NCI-H774 (cell line): ENCODE results near the gene MRC1.

Experiments used
- DNase-seq: peaks from one replicate; lab custom pipeline; 2025; lab: John Stamatoyannopoulos, UW

The MRC1 gene

GRCh38 chr10:17808971-17809841, at the start of gene MRC1:
Gene MRC1 (plus strand): TSS chr10:17809348. CDS start chr10:17809466, 118 bp downstream.
- no peak for DNase-seq

DNA sequence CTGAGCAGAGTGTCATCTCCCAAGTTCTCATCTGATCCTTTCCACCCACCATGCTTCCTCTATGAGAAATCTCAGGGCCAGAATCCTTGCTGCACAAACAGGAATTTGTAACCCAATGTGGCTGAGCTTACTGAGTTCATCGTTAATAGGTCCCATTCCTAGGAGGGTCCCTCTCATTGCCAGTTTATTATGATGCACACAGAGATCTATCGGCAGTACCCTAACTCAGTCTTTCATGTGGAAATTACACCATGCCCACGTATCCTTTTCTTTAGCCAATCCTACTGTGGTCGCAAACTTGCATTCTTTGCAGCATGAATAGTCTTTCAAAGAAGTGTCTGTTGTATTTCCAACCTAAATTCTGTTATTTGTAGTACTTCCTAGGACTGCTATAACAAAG, 45.0 kb upstream of the MRC1 start:
- DNase-seq: no peak

- no peak for DNase-seq
Measured at GRCh38 chr10:17765602-17766001, 43.5 kb upstream of the MRC1 start.

GRCh38 chr10:17766731-17767130, 42.4 kb upstream of the MRC1 start:
- DNase-seq: no peak

GRCh38 chr10:17768496-17768895, 40.7 kb upstream of the MRC1 start:
- DNase-seq: no peak

- no peak for DNase-seq
Measured at GRCh38 chr10:17768957-17769356, 40.2 kb upstream of the MRC1 start.

- no peak for DNase-seq
Measured at GRCh38 chr10:17771017-17771416, 38.1 kb upstream of the MRC1 start.

DNA sequence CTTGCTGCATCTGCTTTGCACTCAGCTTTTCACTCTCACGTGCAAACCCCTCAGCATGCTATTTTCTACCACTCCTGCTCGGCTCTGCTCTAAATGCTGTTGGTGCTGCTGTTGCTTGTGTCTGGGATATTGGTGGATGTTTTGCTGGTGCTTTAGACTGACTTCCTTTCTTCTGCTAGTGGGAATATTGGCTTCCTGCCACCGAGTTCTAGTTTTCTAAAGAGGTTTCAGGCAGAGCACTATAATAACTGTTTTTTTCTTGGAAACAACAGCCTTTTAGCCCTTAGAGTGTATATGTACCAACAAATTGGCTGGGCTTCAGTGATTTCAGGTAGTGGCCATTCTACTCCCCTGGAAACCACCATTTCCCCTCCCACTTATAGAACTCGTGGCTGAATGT, 29.4 kb upstream of the MRC1 start:
- no peak for DNase-seq

DNA sequence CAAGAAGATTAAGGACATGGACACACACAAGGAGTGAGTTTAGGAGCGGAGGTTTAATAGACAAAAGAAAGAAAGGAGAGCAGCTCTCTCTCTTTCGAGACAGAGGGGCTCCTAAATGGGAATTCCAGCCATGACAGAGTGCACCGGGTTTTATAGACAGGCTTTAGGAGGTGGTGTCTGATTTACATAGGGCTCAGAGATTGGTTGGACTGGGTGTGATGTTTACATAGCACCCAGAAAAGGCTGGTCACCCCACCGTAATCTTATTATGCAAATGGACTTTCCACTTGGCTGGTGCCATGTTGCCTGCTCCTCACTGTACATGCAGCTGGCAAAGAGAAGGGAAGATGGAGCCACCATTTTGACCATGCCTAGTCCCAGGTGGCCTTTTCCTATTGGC, 28.4 kb upstream of the MRC1 start:
- no peak for DNase-seq

DNA sequence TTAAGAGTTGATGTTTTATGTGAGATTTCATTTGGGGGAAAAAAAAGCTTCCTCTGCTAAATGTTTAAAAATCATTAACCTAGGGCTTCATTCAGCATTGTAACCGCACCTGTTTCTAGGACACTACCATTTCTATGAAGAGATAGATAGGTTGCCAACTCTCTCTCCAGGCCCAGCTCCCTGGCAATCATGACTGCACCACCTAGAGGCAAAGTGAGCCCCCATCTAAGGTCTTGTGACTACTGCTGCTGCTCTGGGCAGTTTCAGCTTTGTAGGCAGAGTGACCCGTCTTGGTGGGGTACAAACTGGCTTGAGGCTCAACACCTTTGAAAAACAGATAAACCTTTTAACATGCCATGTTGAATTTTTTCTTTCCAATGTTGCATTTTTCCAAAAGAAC, 27.3 kb upstream of the MRC1 start:
- DNase-seq: no peak

DNA sequence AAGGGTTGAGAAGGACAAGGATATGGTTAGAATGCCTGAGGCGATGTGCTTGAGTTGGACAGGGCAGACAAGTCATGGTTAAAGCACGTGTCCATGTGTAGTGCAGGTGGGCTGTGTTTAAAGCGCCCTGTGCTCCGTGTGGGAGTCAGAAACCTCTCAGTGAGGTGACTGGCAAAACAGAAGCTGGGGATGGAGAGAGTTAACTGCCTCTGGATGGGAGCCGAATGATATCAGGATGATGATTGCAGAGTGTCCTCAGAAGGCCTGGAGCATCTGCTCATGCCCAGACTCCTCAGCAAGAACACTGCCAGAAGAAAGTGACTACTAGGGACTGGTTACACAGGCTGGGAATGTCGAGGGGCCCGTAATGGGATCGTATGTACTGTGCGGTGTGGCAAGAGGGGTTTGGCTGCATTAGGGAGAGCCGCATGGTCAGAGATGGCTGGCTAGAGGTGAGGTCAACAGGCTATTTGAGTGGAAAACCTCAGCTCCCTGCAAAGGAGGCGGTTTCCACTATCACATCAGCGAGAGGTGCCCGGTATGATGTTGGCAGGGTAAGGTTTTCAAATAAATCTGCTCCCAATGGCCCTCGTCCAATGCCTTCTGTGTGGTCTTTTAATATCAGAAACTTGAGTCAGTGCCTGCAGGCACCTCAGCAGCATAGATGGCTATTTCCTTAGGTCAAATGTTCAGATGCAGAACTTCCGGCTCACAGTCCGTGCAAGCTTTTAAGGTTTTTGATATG, 26.1 kb upstream of the MRC1 start:
- no peak for DNase-seq

- DNase-seq: no peak
Measured at GRCh38 chr10:17783751-17784150, 25.4 kb upstream of the MRC1 start.

GRCh38 chr10:17784688-17785087, 24.5 kb upstream of the MRC1 start:
- no peak for DNase-seq

- DNase-seq: no peak
Measured at GRCh38 chr10:17785276-17785930, 23.7 kb upstream of the MRC1 start.

DNA sequence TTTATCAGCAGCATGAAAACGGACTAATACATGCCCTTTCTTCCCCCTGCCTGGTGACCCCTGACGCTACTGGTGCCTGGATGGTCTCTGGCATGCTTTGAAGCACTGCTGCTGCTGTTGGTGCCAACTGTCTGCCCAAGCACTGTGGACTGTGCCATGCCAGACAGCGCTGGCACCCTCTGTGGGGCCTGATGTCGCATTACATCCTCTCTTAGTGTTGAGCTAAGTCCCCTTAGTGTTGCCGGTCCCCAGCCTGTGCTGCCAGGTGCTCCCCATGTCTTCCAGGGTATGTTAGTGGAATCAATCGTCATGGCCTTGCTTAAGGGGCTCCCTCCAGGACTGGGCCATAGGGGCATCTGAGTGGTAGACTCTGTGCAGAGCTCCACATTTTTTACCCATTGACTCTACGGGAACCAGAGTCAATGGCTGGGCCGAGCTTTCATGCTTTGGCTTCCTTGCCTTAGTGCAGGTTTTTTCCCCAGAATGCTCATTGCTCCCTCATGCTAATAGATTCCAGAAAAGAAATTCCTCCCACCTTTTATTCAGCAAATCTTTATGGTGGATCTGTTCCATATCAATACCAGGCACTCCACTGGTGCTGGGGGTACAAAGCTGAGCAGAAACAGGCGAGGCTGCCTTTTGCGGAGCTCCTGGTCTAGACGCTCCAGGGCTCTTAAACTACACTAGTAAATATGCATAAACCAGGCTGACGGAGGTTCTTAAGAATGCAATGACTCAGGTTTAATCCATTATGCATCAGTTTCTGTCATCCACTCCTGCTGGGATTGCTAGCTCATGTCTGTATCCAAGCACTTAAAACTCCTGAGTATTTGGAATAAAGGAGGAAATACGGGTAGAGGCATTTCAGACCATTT, 21.8 kb upstream of the MRC1 start:
- DNase-seq: no peak

- no peak for DNase-seq
Measured at GRCh38 chr10:17788646-17789045, 20.5 kb upstream of the MRC1 start.

DNA sequence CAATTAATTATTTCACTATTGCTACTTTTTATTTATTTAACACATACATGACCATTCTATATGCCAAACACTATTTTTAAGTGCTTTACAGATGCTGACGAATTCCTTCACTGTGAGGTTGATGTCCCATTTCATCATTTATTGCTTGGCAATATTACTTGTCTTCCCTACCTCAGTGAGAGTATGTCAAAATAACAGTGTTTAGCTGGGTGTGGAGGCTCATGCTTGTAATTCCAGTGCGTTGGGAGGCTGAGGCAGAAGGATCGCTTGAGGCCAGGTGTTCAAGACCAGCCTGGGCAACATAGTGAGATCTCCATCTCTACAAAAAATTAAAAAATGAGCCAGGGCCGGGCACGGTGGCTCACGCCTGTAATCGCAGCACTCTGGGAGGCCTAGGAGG, 19.8 kb upstream of the MRC1 start:
- DNase-seq: no peak

DNA sequence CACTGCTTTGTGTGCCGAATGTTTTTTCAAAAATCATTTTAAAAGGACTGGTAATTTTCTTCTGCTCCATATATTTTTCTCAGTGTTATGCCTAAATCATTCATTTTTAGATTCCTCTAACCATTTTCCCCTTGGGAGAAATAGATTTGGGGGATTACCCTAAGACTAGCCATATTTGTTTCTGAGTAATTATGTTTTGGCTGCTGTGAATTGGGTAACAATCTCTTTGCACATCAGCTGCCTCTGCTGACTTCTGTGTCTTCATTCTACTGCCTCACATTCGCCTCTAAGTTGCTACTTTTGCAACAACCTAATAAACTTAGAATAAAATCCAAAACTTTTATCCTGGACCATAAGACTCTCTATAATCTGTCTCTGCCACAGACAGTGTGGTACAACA, 18.5 kb upstream of the MRC1 start:
- DNase-seq: no peak

- no peak for DNase-seq
Measured at GRCh38 chr10:17792991-17793390, 16.2 kb upstream of the MRC1 start.

DNA sequence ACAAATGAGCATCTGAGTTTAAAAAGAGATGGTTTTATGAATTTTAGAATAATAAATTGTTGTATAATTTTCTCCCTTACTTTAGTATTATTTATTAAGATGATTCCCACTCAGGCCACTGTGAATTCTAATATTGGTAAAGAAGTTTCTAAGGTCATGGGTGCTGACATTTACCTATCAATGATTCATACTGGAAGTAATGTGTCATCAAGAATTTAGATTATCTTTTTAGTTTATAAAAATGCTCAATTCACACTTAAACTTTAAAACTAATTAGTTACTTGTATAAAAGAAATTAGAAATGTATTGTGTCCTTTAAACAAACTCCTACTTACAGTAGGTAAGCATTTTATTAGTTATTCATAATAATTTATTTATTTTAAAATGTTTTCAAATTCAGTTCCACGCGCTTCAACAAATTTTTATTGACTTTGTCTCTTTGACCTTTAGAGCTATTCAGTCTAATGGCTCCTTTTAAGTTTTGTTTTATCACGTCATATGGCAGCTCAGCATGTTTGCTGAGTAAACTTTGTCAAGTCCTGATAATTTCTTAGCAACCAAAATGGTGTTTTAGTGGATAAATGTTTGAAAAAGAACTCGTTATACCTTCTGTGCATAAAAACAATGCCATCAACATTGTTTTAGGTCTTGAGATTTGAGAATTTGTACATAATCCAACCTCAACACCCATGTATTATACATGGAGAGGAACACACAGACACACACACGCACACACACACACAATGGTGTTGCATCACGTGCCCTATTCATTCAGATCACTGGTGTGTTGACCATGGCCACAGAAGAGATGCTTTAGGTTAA, 15.1 kb upstream of the MRC1 start:
- DNase-seq: peak; percentile 28

- no peak for DNase-seq
Measured at GRCh38 chr10:17795083-17795482, 14.1 kb upstream of the MRC1 start.
